Measurements from ENCODE around the gene AK8. TPM values are rescaled to one million over a fixed set of nuclear protein-coding genes. Genes with fewer than 3 reads are reported as not detected.

Gene AK8
- total RNA-seq, 2 donors from 2014 or later: 0.26 TPM; not detected in 1

DNA sequence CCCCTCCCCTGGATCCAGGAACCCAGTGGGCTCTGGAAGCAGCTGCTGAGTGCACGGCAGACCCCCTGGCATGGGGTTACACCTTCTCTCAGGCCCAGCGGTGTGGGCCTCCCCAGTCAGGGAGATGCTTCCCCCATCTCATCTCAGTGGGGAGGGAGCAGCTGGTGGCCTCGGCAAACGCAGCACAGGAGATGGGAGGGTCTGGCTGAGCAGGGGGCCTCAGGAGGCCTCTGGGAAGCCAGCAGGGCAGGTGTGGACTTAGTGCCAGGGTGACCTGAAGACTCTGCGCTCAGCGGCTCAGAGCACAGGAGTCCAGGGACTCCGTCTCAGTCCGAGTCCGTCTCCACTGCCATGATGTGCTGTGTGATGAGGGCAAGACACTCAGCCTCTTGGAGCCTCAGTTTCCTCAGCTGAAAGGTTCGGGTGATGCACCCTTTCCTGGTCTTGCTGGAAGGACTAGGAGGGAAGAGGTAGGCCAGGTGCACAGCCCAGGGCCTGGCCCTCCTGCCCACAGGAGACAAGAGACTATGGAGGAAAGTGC is 107.2 kb downstream of the AK8 start:
- Histone ChIP-seq H3K27me3 (no peaks in the 10 kb centered on the region), H3K36me3 (replicated peaks in 1 of 2; ENCODE audit: insufficient read depth in 1 of 2, low read depth in 2 of 2) (no peaks in the 10 kb centered on the region), H3K27ac (peak overlapping the region in 2 of 4 donors; percentile 76 to 81), H3K4me1 (peaks cover 6% of the 10 kb centered on the region), H3K4me3 (peak overlapping the region in 1 of 2 donors; percentile 41), H3K9me3 (no peaks in the 10 kb centered on the region)
- DNase-seq: no peak
- intact Hi-C loops (cut with DNase I): no loop called here
- TF ChIP-seq POLR2A (IDR thresholded peaks at IDR 0.05): no peak
- TF ChIP-seq, protein P1, sequence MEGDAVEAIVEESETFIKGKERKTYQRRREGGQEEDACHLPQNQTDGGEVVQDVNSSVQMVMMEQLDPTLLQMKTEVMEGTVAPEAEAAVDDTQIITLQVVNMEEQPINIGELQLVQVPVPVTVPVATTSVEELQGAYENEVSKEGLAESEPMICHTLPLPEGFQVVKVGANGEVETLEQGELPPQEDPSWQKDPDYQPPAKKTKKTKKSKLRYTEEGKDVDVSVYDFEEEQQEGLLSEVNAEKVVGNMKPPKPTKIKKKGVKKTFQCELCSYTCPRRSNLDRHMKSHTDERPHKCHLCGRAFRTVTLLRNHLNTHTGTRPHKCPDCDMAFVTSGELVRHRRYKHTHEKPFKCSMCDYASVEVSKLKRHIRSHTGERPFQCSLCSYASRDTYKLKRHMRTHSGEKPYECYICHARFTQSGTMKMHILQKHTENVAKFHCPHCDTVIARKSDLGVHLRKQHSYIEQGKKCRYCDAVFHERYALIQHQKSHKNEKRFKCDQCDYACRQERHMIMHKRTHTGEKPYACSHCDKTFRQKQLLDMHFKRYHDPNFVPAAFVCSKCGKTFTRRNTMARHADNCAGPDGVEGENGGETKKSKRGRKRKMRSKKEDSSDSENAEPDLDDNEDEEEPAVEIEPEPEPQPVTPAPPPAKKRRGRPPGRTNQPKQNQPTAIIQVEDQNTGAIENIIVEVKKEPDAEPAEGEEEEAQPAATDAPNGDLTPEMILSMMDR (IDR thresholded peaks at IDR 0.05): no peak
- no peak for ATAC-seq
- 87 to 94% methylated on average over 6 to 10 of the region's 10 CpGs for WGBS, 2 donors

DNA sequence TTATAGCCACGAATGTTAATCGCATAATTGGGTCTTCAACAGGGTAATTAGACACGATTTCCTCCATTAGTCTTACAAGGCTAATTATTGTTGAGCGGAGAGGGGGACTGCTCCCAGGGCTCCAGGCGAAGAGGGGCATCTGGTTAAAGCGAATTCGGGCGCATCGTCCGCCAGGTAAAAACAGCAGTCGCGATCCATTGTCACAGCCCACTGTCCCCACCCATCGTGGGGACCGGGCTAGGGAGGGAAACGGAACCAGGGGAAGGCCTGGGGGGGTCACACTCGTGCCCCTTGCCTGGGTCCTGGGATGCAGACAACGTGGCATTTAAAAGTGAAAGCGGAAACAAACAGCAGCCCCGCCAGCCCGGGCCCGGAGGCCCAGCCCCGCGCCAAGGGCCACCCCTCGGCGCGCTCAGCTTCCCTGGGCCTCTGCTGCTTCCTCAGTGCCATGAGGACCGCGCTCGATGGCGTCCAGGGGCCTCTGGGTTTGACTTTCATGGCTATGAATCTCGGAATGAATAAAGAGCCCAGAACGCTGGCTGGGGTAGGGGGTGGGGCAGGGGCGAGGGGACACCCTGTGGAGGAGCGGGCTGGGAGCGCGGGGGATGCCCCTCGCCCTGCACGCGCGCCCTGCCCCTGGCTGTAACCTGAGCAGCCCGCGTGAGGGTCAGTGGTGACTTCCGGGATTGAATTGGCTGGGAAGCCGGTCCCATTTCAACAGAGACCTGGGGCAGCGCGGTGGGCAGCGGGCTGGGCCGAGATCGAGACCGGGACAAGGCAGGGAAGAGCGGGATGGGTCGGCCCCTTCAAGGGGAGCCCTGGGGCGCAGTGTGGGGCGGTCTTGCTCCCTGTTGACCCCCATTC is 107.9 kb downstream of the AK8 start:
- TF ChIP-seq, protein P1 (IDR thresholded peaks at IDR 0.05): peak in 1 of 7 experiments; percentile 13
- peak; percentile 19 to 64 (median 63) for TF ChIP-seq POLR2A (IDR thresholded peaks at IDR 0.05)
- intact Hi-C loops (cut with DNase I): no loop called here
- no peaks in the 10 kb centered on the region for H3K27me3 ChIP-seq
- peak; percentile 87 for ATAC-seq
- H3K36me3 ChIP-seq (replicated peaks in 1 of 2; ENCODE audit: insufficient read depth in 1 of 2, low read depth in 2 of 2): no peaks in the 10 kb centered on the region
- DNase-seq: peak; percentile 69 to 76 (median 74)
- H3K4me3 ChIP-seq: peak overlapping the region; percentile 14 to 41
- peak overlapping the region; percentile 8 to 81 (median 64) for H3K27ac ChIP-seq
- WGBS, 2 donors: 8 to 13% methylated on average over 19 to 54 of the region's 54 CpGs
- no peaks in the 10 kb centered on the region for H3K9me3 ChIP-seq
- peaks cover 6% of the 10 kb centered on the region for H3K4me1 ChIP-seq

DNA sequence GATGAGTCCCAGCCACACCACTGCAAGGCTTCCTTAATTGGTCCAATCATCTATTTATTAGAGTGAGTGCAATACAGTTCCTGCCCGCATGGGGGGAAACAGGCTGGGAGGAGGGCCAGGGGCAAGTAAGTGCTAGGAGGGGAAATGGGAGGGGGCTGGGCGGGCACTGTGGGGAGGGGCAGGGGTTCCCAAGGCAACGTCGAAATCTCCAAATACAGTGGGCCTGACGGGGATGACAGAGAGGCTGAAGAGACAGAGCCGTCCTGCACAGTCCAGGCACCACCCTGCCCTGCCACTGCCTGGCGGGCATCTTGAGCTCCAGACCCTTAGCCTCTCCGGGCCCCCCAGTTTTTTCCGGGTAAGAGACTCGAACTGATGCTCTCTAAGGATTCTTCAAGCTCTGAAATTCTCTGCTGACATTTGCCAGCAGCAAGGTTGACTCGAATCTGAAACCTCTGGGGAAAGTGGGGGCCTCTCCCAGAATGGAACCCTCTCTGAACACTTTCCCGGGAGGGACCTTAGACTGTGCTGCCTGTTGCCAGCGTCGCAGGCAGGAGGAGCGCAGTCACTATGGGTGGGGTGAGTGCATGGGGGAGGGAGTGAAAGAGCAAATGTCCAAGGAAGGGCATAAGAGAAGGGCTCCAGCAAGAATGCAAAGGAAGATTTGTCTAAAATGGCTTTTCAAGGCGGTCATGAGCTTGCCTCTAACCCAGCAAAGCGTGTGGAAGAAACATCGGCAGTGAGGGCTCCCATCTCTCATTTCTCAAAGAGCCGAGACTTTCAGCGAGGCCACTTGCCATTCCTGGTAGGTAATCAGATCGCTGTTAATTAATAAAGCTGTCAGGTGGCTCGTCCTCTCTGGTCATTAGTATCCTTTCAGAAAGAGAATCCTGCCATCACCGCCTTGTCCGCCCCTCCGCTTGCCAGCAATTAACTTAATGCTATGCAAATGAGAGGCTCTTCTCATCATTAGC is 108.9 kb downstream of the AK8 start:
- TF ChIP-seq, protein P1 (IDR thresholded peaks at IDR 0.05): peak; percentile 33 to 55 (median 46)
- peak in 2 of 3 donors; percentile 30 to 32 for TF ChIP-seq POLR2A (IDR thresholded peaks at IDR 0.05)
- no peaks in the 10 kb centered on the region for H3K27me3 ChIP-seq
- intact Hi-C loops (cut with DNase I): no loop called here
- H3K9me3 ChIP-seq: no peaks in the 10 kb centered on the region
- 1% methylated on average over 24 to 25 of the region's 25 CpGs for WGBS, 2 donors
- H3K36me3 ChIP-seq (replicated peaks in 1 of 2; ENCODE audit: insufficient read depth in 1 of 2, low read depth in 2 of 2): no peaks in the 10 kb centered on the region
- ATAC-seq: peak; percentile 72
- H3K4me1 ChIP-seq: peaks cover 6% of the 10 kb centered on the region
- H3K4me3 ChIP-seq: peak overlapping the region; percentile 14 to 41
- DNase-seq: peak; percentile 63 to 70 (median 64)
- peak overlapping the region; percentile 8 to 81 (median 64) for H3K27ac ChIP-seq

DNA sequence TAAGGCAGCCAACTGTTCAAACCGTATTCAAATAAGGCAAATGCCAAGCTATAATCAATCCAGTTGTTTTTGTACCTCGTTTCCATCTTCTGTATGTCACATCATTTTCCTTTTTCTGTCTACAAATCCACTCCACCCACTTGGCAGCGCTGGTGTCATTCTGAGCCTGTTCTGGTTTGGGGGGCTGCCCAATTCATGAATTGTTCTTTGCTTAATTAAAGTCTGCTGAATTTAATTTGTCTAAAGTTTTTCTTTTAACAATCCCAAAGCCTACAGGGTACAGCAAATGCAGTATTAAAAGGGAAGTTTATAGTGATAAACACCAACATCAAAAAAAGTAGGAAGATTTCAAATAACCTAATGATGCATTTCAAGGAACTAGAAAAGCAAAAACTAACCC is 114.5 kb downstream of the AK8 start:
- H3K4me3 ChIP-seq: no peak overlapping the region
- DNase-seq: no peak
- TF ChIP-seq POLR2A (IDR thresholded peaks at IDR 0.05): no peak
- TF ChIP-seq, protein P1 (IDR thresholded peaks at IDR 0.05): no peak

More for the DNA sequence above, 114.5 kb downstream of the AK8 start:
- 70 to 81% methylated on average over 3 of the region's 3 CpGs for WGBS, 2 donors
- Histone ChIP-seq H3K36me3 (replicated peaks in 1 of 2; ENCODE audit: insufficient read depth in 1 of 2, low read depth in 2 of 2) (no peaks in the 10 kb centered on the region), H3K27ac (no peak overlapping the region), H3K4me1 (no peaks in the 10 kb centered on the region), H3K27me3 (no peaks in the 10 kb centered on the region), H3K9me3 (no peaks in the 10 kb centered on the region)
- intact Hi-C loops (cut with DNase I): no loop called here
- no peak for ATAC-seq

Measured in body of pancreas (tissue), 4 donors.